ENCODE data around the gene TTC13.

DNA sequence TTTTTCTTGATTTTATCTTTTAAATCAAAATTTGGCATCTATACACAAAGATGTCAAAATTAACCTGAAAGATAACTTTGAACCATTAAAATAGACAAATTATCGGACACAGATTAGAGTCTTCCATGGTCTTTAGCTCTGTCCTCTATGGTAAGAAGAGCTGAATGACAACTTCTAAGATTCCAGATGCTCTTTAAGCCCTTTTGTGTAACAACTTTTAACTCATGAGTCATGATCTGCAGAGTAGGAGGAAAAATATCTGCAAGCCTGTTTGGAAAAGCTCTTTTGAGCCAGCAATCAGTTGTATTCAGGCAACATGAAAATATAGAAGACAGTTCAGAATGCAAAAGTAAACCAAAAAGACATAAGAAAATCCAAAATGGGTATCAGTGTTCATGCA, 37.8 kb downstream of the TTC13 start:
- TF ChIP-seq TAF1 (conservative IDR thresholded peaks at IDR 0.05) (no peak), HNF4G (IDR thresholded peaks at IDR 0.05) (no peak), EGR1 (IDR thresholded peaks at IDR 0.05; ENCODE audit: low read depth in 2 of 2) (no peak), CTCF (IDR thresholded peaks at IDR 0.05; ENCODE audit: low read depth, low read length, missing input control) (no peak), JUND (IDR thresholded peaks at IDR 0.05) (no peak), FOXA1 (IDR thresholded peaks at IDR 0.05) (no peak), SP1 (IDR thresholded peaks at IDR 0.05) (no peak), MAX (IDR thresholded peaks at IDR 0.05) (no peak), RAD21 (IDR thresholded peaks at IDR 0.05) (no peak), YY1 (IDR thresholded peaks at IDR 0.05) (no peak), NR2F2 (IDR thresholded peaks at IDR 0.05) (no peak), REST (IDR thresholded peaks at IDR 0.05) (no peak)
- TF ChIP-seq, protein P1, sequence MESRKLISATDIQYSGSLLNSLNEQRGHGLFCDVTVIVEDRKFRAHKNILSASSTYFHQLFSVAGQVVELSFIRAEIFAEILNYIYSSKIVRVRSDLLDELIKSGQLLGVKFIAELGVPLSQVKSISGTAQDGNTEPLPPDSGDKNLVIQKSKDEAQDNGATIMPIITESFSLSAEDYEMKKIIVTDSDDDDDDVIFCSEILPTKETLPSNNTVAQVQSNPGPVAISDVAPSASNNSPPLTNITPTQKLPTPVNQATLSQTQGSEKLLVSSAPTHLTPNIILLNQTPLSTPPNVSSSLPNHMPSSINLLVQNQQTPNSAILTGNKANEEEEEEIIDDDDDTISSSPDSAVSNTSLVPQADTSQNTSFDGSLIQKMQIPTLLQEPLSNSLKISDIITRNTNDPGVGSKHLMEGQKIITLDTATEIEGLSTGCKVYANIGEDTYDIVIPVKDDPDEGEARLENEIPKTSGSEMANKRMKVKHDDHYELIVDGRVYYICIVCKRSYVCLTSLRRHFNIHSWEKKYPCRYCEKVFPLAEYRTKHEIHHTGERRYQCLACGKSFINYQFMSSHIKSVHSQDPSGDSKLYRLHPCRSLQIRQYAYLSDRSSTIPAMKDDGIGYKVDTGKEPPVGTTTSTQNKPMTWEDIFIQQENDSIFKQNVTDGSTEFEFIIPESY (IDR thresholded peaks at IDR 0.05): no peak
